Psoas muscle (tissue), 8 donors: ENCODE results near the gene C11orf16. TPM values are rescaled to one million over a fixed set of nuclear protein-coding genes. Genes with fewer than 3 reads are reported as not detected.

Experiments used
- ATAC-seq, 4 donors: fragments of 200-7000 bp; cut with Tn5 transposase; one replicate each; pipeline ENCODE4 v1.9.1; 2020; ENCODE audit warnings: moderate library complexity in 3 of 4, mild to moderate bottlenecking in 2 of 4
- DNase-seq, 2 donors: peaks; one replicate each; pipeline ENCODE4 v3.0.0-alpha.2; 2020
- H3K27ac ChIP-seq: fragments of 200-600 bp; one replicate; pipeline ENCODE4 v1.8.0; 2022
- H3K27me3 ChIP-seq, 3 donors: fragments of 200-600 bp in 1 of 3; one replicate each; pipeline versions ENCODE4 v1.6.1 to v1.8.0; 2013 to 2022; ENCODE audit warnings: low read length in 2 of 3, mild to moderate bottlenecking in 2 of 3, moderate library complexity in 1 of 3; ENCODE audit not compliant: insufficient read depth in 3 of 3
- H3K36me3 ChIP-seq, 2 donors: fragments of 200-600 bp in 1 of 2; one replicate each; pipeline versions ENCODE4 v1.6.1 to v1.8.0; 2013 to 2022; ENCODE audit warnings: low read depth in 1 of 2, mild to moderate bottlenecking in 1 of 2, moderate library complexity in 1 of 2; ENCODE audit not compliant: insufficient read depth in 1 of 2
- H3K4me1 ChIP-seq: fragments of 200-600 bp; one replicate; pipeline ENCODE4 v1.8.0; 2022
- H3K4me3 ChIP-seq: fragments of 200-600 bp; one replicate; pipeline ENCODE4 v1.8.0; 2022; ENCODE audit warnings: mild to moderate bottlenecking
- H3K9me3 ChIP-seq: fragments of 200-600 bp; one replicate; pipeline ENCODE4 v1.8.0; 2022
- whole genome bisulfite sequencing, 3 donors: extraction: QIAGEN DNeasy Blood & Tissue Kit; methylation state at CpG; one replicate each; pipeline versions ENCODE4 v1.1.6 to v1.1.7; 2013; 5-methylcytosine and 5-hydroxymethylcytosine counted together
- intact Hi-C, 2 donors: fragments of 100-400 bp; cut with DNase I; formaldehyde crosslinking; loops; one replicate each; pipeline versions ENCODE4 v1.11.0 to v1.14.2; 2022
- polyA plus RNA-seq, 3 donors: library from polyadenylated mRNA; stranded (reverse); fragments of 200-250 nt; gene quantifications; one replicate each; pipeline ENCODE4 v1.2.3, GENCODE V29; 2013
- total RNA-seq, 4 donors: library from RNA; stranded (reverse); fragmentation: NEBNext Ultra II Directional in 2 of 4; extraction: Animal tissue kit (Norgen Biotek cat#: 25700) in 2 of 4; gene quantifications; one replicate each; pipeline versions ENCODE4 v1.2.1 to v1.2.4, GENCODE V29; 2021 to 2023
- TF ChIP-seq, protein P1 (sequence below): fragments of 200-600 bp; IDR thresholded peaks from one replicate; pipeline ENCODE4 v1.8.0; 2022; ENCODE audit warnings: antibody characterized with exemption
- donor health status: healthy with polysubstance abuse.
- donor health status: DM: no; HTN: no; CAD: no; lungs with moderate emphysema.
- donor health status: Bipolar disorder and iron deficiency.
- donor health status: healthy.
- donor health status: DM: yes; HTN: yes; CAD: no.
- donor health status: DM: no; HTN: no; CAD: no.
- donor health status: DM: no; HTN: no; CAD: no.
- donor health status: DM: yes; HTN: yes; CAD: no.

Gene C11orf16
- total and polyA plus RNA-seq, 7 donors, result not detected

DNA sequence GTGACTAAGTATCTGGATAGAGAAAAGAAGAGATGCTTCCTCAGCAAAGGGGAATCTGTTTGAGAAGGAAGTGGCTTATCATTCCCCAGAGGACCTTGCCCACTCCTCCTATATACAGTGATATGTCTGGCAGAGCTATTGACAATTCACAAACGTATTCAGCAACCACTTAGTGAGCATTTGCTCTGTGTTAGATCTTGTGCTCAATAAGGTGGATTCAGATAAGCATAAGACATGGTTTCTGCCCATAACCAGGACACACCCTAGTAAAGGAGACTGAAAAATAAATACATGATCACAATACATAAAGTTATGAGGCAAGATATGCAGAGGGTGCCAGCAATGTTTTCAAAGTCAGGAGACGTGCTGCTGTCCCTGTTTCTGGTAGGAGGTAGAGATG lies 30.1 kb upstream of the C11orf16 start:
- no peaks in the 10 kb centered on the region for H3K9me3 ChIP-seq
- H3K4me1 ChIP-seq, result peaks cover 44% of the 10 kb centered on the region
- ATAC-seq (no peak), DNase-seq (no peak)
- peak overlapping the region; percentile 98 for H3K27ac ChIP-seq
- 11 to 28% (median 20%) methylated on average over 2 of the region's 2 CpGs for WGBS, 3 donors
- peak overlapping the region; percentile 86 for H3K4me3 ChIP-seq
- H3K27me3 ChIP-seq, result no peaks in the 10 kb centered on the region
- H3K36me3 ChIP-seq, result peaks cover 6 to 33% of the 10 kb centered on the region in 2 donors
- TF ChIP-seq, protein P1, sequence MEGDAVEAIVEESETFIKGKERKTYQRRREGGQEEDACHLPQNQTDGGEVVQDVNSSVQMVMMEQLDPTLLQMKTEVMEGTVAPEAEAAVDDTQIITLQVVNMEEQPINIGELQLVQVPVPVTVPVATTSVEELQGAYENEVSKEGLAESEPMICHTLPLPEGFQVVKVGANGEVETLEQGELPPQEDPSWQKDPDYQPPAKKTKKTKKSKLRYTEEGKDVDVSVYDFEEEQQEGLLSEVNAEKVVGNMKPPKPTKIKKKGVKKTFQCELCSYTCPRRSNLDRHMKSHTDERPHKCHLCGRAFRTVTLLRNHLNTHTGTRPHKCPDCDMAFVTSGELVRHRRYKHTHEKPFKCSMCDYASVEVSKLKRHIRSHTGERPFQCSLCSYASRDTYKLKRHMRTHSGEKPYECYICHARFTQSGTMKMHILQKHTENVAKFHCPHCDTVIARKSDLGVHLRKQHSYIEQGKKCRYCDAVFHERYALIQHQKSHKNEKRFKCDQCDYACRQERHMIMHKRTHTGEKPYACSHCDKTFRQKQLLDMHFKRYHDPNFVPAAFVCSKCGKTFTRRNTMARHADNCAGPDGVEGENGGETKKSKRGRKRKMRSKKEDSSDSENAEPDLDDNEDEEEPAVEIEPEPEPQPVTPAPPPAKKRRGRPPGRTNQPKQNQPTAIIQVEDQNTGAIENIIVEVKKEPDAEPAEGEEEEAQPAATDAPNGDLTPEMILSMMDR, result no peak
- intact Hi-C loops, result loop anchor here in 1 of 2 donors (5.0 to 10.0 kb wide), 2 partner anchors 148 to 276 kb away; a partner anchor contains a TSS

DNA sequence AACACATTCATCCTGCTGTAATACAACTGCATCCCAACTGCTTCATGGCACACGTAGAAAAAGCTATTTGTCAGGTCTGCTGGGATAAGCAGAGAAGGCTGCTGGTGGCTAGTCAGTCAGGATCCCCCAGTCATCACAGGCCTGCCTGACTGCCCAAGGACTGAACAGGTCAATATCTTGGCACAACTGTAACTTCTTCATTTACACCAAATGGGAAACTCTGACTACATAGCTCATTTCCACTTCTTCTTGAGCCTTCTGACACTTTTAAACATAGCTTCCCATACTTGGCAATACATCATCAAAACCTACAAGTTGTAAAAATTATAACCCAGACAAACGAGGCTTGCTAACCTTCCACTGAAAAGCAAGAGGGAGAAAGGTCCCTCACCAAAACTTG lies 28.7 kb upstream of the C11orf16 start:
- Histone ChIP-seq H3K4me3 (no peak overlapping the region), H3K27me3 (no peaks in the 10 kb centered on the region), H3K27ac (no peak overlapping the region), H3K9me3 (no peaks in the 10 kb centered on the region), H3K4me1 (peaks cover 44% of the 10 kb centered on the region), H3K36me3 (peaks cover 0 to 29% of the 10 kb centered on the region in 2 donors)
- no peak for DNase-seq
- ATAC-seq, result no peak
- 45 to 73% (median 50%) methylated on average over 2 of the region's 2 CpGs for WGBS, 3 donors
- TF ChIP-seq, protein P1, result no peak
- intact Hi-C loops, result loop anchor here in 1 of 2 donors (5.0 to 10.0 kb wide), 2 partner anchors 147 to 274 kb away; a partner anchor contains a TSS

DNA sequence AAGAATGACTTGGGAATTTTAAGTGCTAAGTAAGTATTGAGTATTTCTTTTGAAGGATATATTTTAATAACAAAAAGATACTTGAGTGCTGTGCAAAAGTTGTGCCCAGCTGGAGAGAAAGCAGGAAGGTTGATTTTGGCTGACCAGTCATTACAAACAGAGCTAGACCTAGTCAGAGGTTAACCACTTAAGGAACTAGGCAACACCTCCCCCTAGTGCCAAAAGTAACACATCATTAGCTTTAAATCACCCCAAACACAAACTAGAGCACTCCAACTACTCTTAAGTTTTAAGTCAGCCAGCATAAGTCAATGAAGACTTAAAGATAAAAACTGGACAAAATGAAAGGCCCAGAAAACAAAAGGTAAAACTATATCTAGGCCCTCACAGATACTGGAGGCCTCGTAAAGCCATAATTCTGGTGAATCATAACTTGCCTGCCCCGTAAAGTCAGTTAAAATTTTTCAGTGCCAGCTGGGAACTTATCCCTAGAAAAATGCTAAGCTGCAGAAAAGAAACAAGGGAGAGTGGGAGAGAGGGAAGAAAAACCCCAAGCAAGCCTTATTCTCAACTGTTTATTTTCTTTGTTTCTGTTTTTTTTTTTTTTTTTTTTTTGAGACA lies 26.9 kb upstream of the C11orf16 start:
- WGBS, 3 donors, result 19 to 55% (median 48%) methylated on average over 2 of the region's 2 CpGs
- H3K27me3 ChIP-seq, result no peaks in the 10 kb centered on the region
- H3K4me3 ChIP-seq, result peak overlapping the region; percentile 1
- H3K9me3 ChIP-seq, result no peaks in the 10 kb centered on the region
- TF ChIP-seq, protein P1, result peak; percentile 56
- intact Hi-C loops, result loop anchor here in 1 of 2 donors (5.0 to 10.0 kb wide), 2 partner anchors 145 to 272 kb away; a partner anchor contains a TSS
- peak overlapping the region; percentile 14 for H3K27ac ChIP-seq
- DNase-seq, result no peak
- peak in 2 of 4 donors; percentile 26 to 44 for ATAC-seq
- H3K36me3 ChIP-seq, result peaks cover 0 to 45% of the 10 kb centered on the region in 2 donors
- peaks cover 33% of the 10 kb centered on the region for H3K4me1 ChIP-seq

DNA sequence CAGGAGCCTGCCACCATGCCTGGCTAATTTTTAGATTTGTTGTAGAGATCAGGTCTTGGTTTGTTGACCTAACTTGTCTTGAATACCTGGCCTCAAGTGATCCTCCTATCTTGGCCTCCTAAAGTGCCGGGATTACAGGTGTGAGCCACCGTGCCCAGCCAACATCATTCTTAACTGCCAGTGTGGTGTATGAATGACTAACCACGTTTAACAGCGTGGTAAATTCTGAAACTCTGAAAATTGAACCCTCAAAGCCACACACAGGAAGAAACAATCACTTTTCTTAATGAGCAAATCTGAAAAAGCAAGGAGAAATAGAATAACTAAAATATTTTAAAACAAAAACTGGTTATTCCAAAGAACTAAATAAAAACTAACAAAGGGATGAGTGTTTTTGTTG lies 24.1 kb upstream of the C11orf16 start:
- TF ChIP-seq, protein P1, result no peak
- peaks cover 17% of the 10 kb centered on the region for H3K4me1 ChIP-seq
- DNase-seq, result no peak
- no peak for ATAC-seq
- peaks cover 4 to 69% of the 10 kb centered on the region in 2 donors for H3K36me3 ChIP-seq
- intact Hi-C loops, result no loop called here
- no peak overlapping the region for H3K27ac ChIP-seq
- H3K27me3 ChIP-seq, result no peaks in the 10 kb centered on the region
- no peaks in the 10 kb centered on the region for H3K9me3 ChIP-seq
- 74 to 86% (median 83%) methylated on average over 4 of the region's 4 CpGs for WGBS, 3 donors
- H3K4me3 ChIP-seq, result no peak overlapping the region
